ENCODE results near the gene NAB2. TPM values are rescaled to one million over a fixed set of nuclear protein-coding genes. Genes with fewer than 3 reads are reported as not detected.

NAB2 gene
- total and polyA plus RNA-seq, 10 of the 15 experiments (the other 5 are each of a cell fraction or from before 2014, with no cell fraction given): 0.35 to 35.2 (median 15.3) TPM

- TF ChIP-seq CHD4 (IDR thresholded peaks at IDR 0.05) (no peak), ELK1 (IDR thresholded peaks at IDR 0.05; ENCODE audit: low read depth, low read length) (no peak), ZNF622 (IDR thresholded peaks at IDR 0.05) (no peak), MYB (IDR thresholded peaks at IDR 0.05; ENCODE audit: borderline replicate concordance, low read depth, low read length) (no peak), E2F4 (IDR thresholded peaks at IDR 0.05; ENCODE audit: low read depth, low read length) (no peak), NFYB (IDR thresholded peaks at IDR 0.05; ENCODE audit: insufficient read depth, low read depth, low read length) (no peak), SMAD5 (IDR thresholded peaks at IDR 0.05; ENCODE audit: low read depth) (no peak), LARP7 (IDR thresholded peaks at IDR 0.05) (peak; percentile 56; the same call in 1 of the 2 replicates), ZNF24 (IDR thresholded peaks at IDR 0.05) (no peak), MTA3 (IDR thresholded peaks at IDR 0.05; ENCODE audit: borderline replicate concordance, low read length) (no peak), SIX5 (IDR thresholded peaks at IDR 0.05; ENCODE audit: low read depth, low read length, severe bottlenecking) (no peak), USF2 (IDR thresholded peaks at IDR 0.05; ENCODE audit: borderline replicate concordance, low read depth, low read length) (peak; percentile 62)
These were observed at the start of gene NAB2 (continued) for GRCh38 chr12:57088354-57089270.
